ENCODE measurements around the gene TEX19. TPM values are rescaled to one million over a fixed set of nuclear protein-coding genes. Genes with fewer than 3 reads are reported as not detected.
A peak's percentile ranks its signal among the peaks of the same experiment; 100 is the strongest.

The TEX19 gene
- total and polyA plus RNA-seq, 10 of the 15 experiments (the other 5 are each of a cell fraction or from before 2014, with no cell fraction given) = 0.03 to 0.32 (median 0.13) TPM; not detected in 3

GRCh38 chr17:82314012-82314726 is 44.9 kb upstream of the TEX19 start:
- no peaks in the 10 kb centered on the region for H3K79me2 ChIP-seq (ENCODE audit: control insufficient read depth, insufficient read depth, low read length)
- POLR2A ChIA-PET = interaction anchor here (6.2 kb wide), 1 partner anchor 13 kb away, joined by 32 read pairs; no protein-coding TSS in a partner anchor
- BruUV-seq (replicated peaks) = no TSS peak
- H3K36me3 ChIP-seq (ENCODE audit: control insufficient read depth in 2 of 2, insufficient read depth in 2 of 2, low read length in 1 of 2) = no peaks in the 10 kb centered on the region
- in situ Hi-C loops (cut with MboI) = no loop called here
- FAIRE-seq = no peak
- H3K27me3 ChIP-seq (replicated peaks in 1 of 2; ENCODE audit: control insufficient read depth in 2 of 2, insufficient read depth in 2 of 2, low read length in 1 of 2) = peaks cover 0 to 2% of the 10 kb centered on the region in 2 experiments; a peak in 2 of 4 replicates
- TF ChIP-seq GABPA (IDR thresholded peaks at IDR 0.05; ENCODE audit: low read depth) = no peak
- no peak for TF ChIP-seq STAT1 (conservative IDR thresholded peaks at IDR 0.05)
- no peak overlapping the region for H3K27ac ChIP-seq (ENCODE audit: control insufficient read depth, insufficient read depth)
- no peak overlapping the region for H3K9ac ChIP-seq (ENCODE audit: control insufficient read depth, insufficient read depth, low read length)
- H4K20me1 ChIP-seq (ENCODE audit: control insufficient read depth, insufficient read depth) = no peaks in the 10 kb centered on the region
- ATAC-seq = peak; percentile 24; the same call in 2 of the 3 replicates
- intact Hi-C loops (cut with micrococcal nuclease; ENCODE audit: unreplicated experiment) = no loop called here
- no peaks in the 10 kb centered on the region for H3K4me1 ChIP-seq (ENCODE audit: control insufficient read depth, insufficient read depth, low read length)
- no peak overlapping the region for H3K4me2 ChIP-seq (ENCODE audit: control insufficient read depth, insufficient read depth)
- SMC1A ChIA-PET (ENCODE audit: uncharacterized antibody, unreplicated experiment) = interaction anchor here (1.1 kb wide), 1 partner anchor 13 kb away, joined by 5 read pairs; no protein-coding TSS in a partner anchor
- no peak for DNase-seq (ENCODE audit: low read depth, low spot score)
- H3K9me3 ChIP-seq (replicated peaks; ENCODE audit: control insufficient read depth, insufficient read depth, low read length) = no peaks in the 10 kb centered on the region; the same call in 2 of the 3 replicates
- H2AFZ ChIP-seq (ENCODE audit: control insufficient read depth, low read depth, low read length) = no peak overlapping the region
- WGBS (ENCODE audit: insufficient coverage, insufficient replicate concordance, low lambda C conversion rate, missing lambda C conversion rate) = 32% methylated on average over 27 of the region's 27 CpGs
- no peak overlapping the region for H3K4me3 ChIP-seq
- CTCF ChIA-PET = interaction anchor here (1.0 kb wide), 1 partner anchor 108 kb away, joined by 3 read pairs; no protein-coding TSS in a partner anchor
- RAD21 ChIA-PET (ENCODE audit: unreplicated experiment) = interaction anchor here (1.2 kb wide), 1 partner anchor 14 kb away, joined by 4 read pairs; no protein-coding TSS in a partner anchor

GRCh38 chr17:82314727-82315605 is 44.1 kb upstream of the TEX19 start:
- CTCF ChIA-PET = interaction anchor here (0.6 to 1.0 kb wide), 2 partner anchors 14 to 109 kb away, joined by 3 read pairs; no protein-coding TSS in a partner anchor
- 40% methylated on average over 30 of the region's 32 CpGs for whole genome bisulfite sequencing (ENCODE audit: insufficient coverage, insufficient replicate concordance, low lambda C conversion rate, missing lambda C conversion rate)
- no peak for DNase-seq (ENCODE audit: low read depth, low spot score)
- intact Hi-C loops (cut with micrococcal nuclease; ENCODE audit: unreplicated experiment) (no loop called here), in situ Hi-C loops (cut with MboI) (no loop called here)
- Histone ChIP-seq H3K27me3 (replicated peaks in 1 of 2; ENCODE audit: control insufficient read depth in 2 of 2, insufficient read depth in 2 of 2, low read length in 1 of 2) (peaks cover 0 to 2% of the 10 kb centered on the region in 2 experiments; a peak in 2 of 4 replicates), H3K9ac (ENCODE audit: control insufficient read depth, insufficient read depth, low read length) (no peak overlapping the region), H3K4me3 (no peak overlapping the region), H3K79me2 (ENCODE audit: control insufficient read depth, insufficient read depth, low read length) (no peaks in the 10 kb centered on the region), H3K27ac (ENCODE audit: control insufficient read depth, insufficient read depth) (no peak overlapping the region), H4K20me1 (ENCODE audit: control insufficient read depth, insufficient read depth) (no peaks in the 10 kb centered on the region), H3K4me2 (ENCODE audit: control insufficient read depth, insufficient read depth) (no peak overlapping the region), H2AFZ (ENCODE audit: control insufficient read depth, low read depth, low read length) (no peak overlapping the region), H3K36me3 (ENCODE audit: control insufficient read depth in 2 of 2, insufficient read depth in 2 of 2, low read length in 1 of 2) (no peaks in the 10 kb centered on the region), H3K4me1 (ENCODE audit: control insufficient read depth, insufficient read depth, low read length) (no peaks in the 10 kb centered on the region), H3K9me3 (replicated peaks; ENCODE audit: control insufficient read depth, insufficient read depth, low read length) (no peaks in the 10 kb centered on the region; the same call in 2 of the 3 replicates)
- RAD21 ChIA-PET (ENCODE audit: unreplicated experiment) = interaction anchor here (1.2 kb wide), 1 partner anchor 15 kb away, joined by 4 read pairs; no protein-coding TSS in a partner anchor
- POLR2A ChIA-PET = interaction anchor here (6.2 kb wide), 1 partner anchor 14 kb away, joined by 32 read pairs; no protein-coding TSS in a partner anchor
- no peak for FAIRE-seq
- no TSS peak for BruUV-seq (replicated peaks)
- ATAC-seq = peak; percentile 15; the same call in 2 of the 3 replicates
- SMC1A ChIA-PET (ENCODE audit: uncharacterized antibody, unreplicated experiment) = no interaction called here
- no peak for TF ChIP-seq IRF3 (IDR thresholded peaks at IDR 0.05)
- no peak for TF ChIP-seq HCFC1 (IDR thresholded peaks at IDR 0.05; ENCODE audit: low read length)
- no peak for TF ChIP-seq FOXK2 (IDR thresholded peaks at IDR 0.05)
- TF ChIP-seq STAT1 (conservative IDR thresholded peaks at IDR 0.05) = no peak
- TF ChIP-seq HSF1 (IDR thresholded peaks at IDR 0.05; ENCODE audit: low read depth, low read length) = no peak
- no peak for TF ChIP-seq SUZ12 (IDR thresholded peaks at IDR 0.05; ENCODE audit: unreplicated experiment)
- no peak for TF ChIP-seq POLR2AphosphoS5 (IDR thresholded peaks at IDR 0.05; ENCODE audit: low read length)
